Activated CD4-positive, alpha-beta T cell treated with anti-CD3 and anti-CD28 coated beads, Interleukin-2, amount 50 U/mL, for 1 hour (primary cell): ENCODE measurements around the gene TNNI2.

Experiments used
- DNase-seq: peaks from one replicate; pipeline ENCODE4 v3.0.0-alpha.2; 2020

TNNI2 gene

GRCh38 chr11:1834779-1835670 is 3.8 kb upstream of the TNNI2 start, which contains the start of gene SYT8:
SYT8 (plus strand) TSS chr11:1834990; CDS start chr11:1835106, 116 bp downstream.
- DNase-seq, result no peak

GRCh38 chr11:1835671-1836010 is 3.1 kb upstream of the TNNI2 start:
- DNase-seq, result no peak

- no peak for DNase-seq
Measured at GRCh38 chr11:1836011-1836945, 2.5 kb upstream of the TNNI2 start.

GRCh38 chr11:1837171-1838076 is 1.4 kb upstream of the TNNI2 start:
- peak; percentile 77 for DNase-seq

DNA sequence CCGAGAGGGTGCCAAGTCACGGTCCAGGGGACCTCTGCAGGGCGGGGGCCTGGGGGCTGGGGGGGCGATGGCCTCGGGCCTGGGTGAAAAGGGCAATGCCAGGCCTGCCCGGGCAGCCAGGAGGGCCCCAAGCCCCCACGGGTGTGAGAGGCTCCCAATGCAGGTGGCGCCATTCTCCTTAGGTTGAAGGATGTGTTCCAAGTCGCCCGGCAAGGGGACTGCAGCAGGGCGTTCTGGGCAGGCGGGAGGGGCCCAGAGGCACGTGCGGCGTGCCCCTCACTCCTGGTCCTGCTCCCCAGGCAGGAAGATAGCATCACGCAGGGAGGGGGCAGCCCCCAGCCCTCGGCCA is 730 bp upstream of the TNNI2 start:
- DNase-seq, result no peak

- DNase-seq, result no peak
Measured at GRCh38 chr11:1839204-1839923, 583 bp downstream of the TNNI2 start.

GRCh38 chr11:1839924-1840779 is 1.4 kb downstream of the TNNI2 start:
- DNase-seq, result no peak

DNA sequence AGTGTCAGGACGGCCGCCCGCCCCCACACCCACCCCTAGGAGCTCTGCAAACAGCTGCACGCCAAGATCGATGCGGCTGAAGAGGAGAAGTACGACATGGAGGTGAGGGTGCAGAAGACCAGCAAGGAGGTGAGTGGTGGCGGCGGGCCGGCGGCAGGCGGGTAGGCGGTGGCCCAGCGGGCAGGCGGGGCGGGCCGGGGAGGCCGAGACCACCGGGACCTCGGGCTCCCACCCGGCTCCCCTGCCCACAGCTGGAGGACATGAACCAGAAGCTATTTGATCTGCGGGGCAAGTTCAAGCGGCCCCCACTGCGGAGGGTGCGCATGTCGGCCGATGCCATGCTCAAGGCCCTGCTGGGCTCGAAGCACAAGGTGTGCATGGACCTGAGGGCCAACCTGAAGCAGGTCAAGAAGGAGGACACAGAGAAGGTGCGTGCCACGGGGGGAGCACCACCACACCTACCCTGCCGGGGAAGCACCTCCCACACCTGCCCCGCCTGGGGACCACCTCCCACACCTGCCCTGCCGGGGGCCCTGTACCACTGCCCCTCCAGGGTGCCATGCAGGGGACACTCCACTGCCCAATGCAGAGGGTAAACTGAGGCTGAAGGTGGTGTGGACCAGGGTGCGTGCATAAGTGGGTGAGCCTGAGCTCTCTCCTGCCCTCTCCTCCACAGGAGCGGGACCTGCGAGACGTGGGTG is 2.1 kb downstream of the TNNI2 start:
- DNase-seq, result no peak

DNA sequence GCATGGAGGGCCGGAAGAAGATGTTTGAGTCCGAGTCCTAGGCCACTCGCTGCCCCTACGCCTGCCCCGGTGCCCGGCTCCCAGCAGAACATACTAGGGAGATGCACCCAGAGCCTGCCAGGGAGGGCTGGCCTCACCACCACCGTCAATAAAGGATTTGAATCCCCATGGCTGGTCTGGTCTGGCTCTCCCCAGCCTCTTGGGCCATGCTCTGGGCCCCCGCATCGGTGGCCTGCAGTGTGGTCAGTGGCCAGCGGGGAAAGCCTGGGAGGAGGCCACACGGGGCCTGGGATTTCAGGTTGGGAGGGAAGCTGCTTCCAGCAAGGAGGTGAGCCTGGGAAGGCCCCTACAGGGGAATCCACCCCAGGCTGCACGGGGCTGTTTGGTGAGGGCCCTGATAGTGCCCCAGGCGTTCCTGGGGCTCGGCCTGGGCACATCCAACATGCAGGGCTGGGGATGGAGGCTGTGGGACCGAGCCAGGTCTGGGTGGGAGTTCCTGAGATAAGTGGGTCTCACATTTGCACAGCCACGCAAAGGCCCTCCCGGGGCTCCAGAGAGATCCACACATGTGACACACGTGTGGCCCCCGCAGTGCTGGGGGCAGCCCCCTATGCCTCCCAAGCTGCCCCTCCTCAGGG is 2.8 kb downstream of the TNNI2 start:
- no peak for DNase-seq

GRCh38 chr11:1842149-1843097 is 3.6 kb downstream of the TNNI2 start:
- no peak for DNase-seq

DNA sequence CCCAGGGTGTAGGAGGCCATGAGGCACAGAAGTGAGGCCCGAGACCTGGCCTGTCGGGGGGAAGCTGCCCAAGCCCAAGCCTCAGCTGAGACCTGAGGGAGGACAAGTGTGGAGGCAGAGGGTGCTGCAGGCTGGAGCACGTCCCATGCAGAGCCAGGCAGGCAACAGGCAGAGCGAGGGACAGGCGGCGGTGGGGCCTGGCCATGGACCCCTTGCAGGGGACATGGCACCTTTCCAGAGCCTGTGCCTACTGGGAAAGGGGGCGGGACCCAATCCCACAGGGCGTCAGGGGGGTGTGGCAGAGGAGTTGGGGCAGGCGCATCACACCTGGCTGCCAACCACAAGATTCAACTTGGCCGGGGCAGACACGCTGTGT is 4.3 kb downstream of the TNNI2 start:
- no peak for DNase-seq

- DNase-seq, result no peak
Measured at GRCh38 chr11:1843796-1844195, 5.0 kb downstream of the TNNI2 start.

- peak; percentile 40 for DNase-seq
Measured at GRCh38 chr11:1844221-1845094, 5.7 kb downstream of the TNNI2 start.

DNA sequence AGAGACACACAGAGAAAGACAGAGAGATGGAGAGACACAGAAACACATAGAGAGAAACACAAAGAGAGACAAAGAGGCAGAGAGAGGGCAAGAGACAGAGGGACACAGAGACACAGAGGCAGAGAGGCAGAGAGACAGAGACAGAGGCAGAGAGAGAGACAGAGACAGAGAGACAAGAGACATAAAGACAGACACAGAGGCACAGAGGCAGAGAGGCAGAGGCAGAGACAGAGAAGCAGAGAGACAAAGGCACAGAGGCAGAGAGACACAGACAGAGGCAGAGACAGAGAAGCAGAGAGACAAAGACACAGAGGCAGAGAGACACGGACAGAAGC is 6.3 kb downstream of the TNNI2 start:
- DNase-seq, result no peak

- no peak for DNase-seq
Measured at GRCh38 chr11:1845561-1846452, 7.0 kb downstream of the TNNI2 start.

DNA sequence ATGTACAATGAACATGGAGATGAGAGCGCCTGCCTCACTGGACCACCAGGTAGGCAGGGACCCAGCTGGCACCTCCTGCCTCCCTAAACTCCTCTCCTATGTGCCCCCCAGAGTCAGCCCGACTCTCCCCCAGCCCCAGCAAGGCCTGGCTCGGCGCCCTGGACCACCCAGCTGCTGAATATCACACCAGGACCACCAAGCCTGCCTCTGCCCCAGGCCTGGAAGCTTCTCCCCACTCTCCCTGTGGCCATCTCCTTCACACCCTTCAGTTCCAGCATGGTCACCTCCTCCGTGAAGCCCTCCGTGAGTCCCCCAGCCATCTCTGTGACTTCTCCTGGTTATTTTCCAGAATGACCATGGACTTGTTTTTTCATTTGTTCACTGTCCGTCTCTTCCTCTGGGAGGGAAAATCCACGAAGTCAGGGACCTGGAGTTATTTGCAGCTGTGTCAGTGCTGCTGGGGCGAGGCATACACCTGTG is 7.7 kb downstream of the TNNI2 start:
- no peak for DNase-seq
